Renal pelvis (tissue), 12 donors: ENCODE measurements around the gene ZNF646. TPM values are rescaled to one million over a fixed set of nuclear protein-coding genes. Genes with fewer than 3 reads are reported as not detected.

ENCODE experiments used
- DNase-seq: peaks from one replicate; pipeline ENCODE4 v3.0.0-alpha.2; 2013
- long read RNA-seq, 16 experiments: transcript quantifications; one replicate each; lab custom pipeline, GENCODE V29; 2026
- polyA plus RNA-seq, 3 donors: library from polyadenylated mRNA; unstranded; fragments of 120-200 nt; gene quantifications; one replicate each; pipeline ENCODE4 v1.2.1, GENCODE V29; 2013; ENCODE audit not compliant: insufficient read length in 3 of 3

ZNF646 gene, protein sequence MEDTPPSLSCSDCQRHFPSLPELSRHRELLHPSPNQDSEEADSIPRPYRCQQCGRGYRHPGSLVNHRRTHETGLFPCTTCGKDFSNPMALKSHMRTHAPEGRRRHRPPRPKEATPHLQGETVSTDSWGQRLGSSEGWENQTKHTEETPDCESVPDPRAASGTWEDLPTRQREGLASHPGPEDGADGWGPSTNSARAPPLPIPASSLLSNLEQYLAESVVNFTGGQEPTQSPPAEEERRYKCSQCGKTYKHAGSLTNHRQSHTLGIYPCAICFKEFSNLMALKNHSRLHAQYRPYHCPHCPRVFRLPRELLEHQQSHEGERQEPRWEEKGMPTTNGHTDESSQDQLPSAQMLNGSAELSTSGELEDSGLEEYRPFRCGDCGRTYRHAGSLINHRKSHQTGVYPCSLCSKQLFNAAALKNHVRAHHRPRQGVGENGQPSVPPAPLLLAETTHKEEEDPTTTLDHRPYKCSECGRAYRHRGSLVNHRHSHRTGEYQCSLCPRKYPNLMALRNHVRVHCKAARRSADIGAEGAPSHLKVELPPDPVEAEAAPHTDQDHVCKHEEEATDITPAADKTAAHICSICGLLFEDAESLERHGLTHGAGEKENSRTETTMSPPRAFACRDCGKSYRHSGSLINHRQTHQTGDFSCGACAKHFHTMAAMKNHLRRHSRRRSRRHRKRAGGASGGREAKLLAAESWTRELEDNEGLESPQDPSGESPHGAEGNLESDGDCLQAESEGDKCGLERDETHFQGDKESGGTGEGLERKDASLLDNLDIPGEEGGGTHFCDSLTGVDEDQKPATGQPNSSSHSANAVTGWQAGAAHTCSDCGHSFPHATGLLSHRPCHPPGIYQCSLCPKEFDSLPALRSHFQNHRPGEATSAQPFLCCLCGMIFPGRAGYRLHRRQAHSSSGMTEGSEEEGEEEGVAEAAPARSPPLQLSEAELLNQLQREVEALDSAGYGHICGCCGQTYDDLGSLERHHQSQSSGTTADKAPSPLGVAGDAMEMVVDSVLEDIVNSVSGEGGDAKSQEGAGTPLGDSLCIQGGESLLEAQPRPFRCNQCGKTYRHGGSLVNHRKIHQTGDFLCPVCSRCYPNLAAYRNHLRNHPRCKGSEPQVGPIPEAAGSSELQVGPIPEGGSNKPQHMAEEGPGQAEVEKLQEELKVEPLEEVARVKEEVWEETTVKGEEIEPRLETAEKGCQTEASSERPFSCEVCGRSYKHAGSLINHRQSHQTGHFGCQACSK (N-terminal part only)
- polyA plus RNA-seq = 10 to 100 TPM; 13.2 to 19.0 (median 14.5) TPM
- long read RNA-seq, donor 1, full-length matches to known transcripts = 10 of 358 reads
- long read RNA-seq, donor 1, partial matches to known transcripts = 0 of 358 reads
- long read RNA-seq, donor 1, other reads (novel, unspliced or antisense) = 348 of 358 reads
- long read RNA-seq, donor 2, full-length matches to known transcripts = 9 of 15 reads
- long read RNA-seq, donor 2, partial matches to known transcripts = 6 of 15 reads
- long read RNA-seq, donor 2, other reads (novel, unspliced or antisense) = 0 of 15 reads
- long read RNA-seq, donor 3, full-length matches to known transcripts = 10 of 10 reads
- long read RNA-seq, donor 3, partial matches to known transcripts = 0 of 10 reads
- long read RNA-seq, donor 3, other reads (novel, unspliced or antisense) = 0 of 10 reads
- long read RNA-seq, donor 4, full-length matches to known transcripts = 7 of 7 reads
- long read RNA-seq, donor 4, partial matches to known transcripts = 0 of 7 reads
- long read RNA-seq, donor 4, other reads (novel, unspliced or antisense) = 0 of 7 reads
- long read RNA-seq, donor 5, full-length matches to known transcripts = 7 of 7 reads
- long read RNA-seq, donor 5, partial matches to known transcripts = 0 of 7 reads
- long read RNA-seq, donor 5, other reads (novel, unspliced or antisense) = 0 of 7 reads
- long read RNA-seq, donor 6, full-length matches to known transcripts = 20 of 20 reads
- long read RNA-seq, donor 6, partial matches to known transcripts = 0 of 20 reads
- long read RNA-seq, donor 6, other reads (novel, unspliced or antisense) = 0 of 20 reads
- long read RNA-seq, donor 7, full-length matches to known transcripts = 20 of 25 reads
- long read RNA-seq, donor 7, partial matches to known transcripts = 5 of 25 reads
- long read RNA-seq, donor 7, other reads (novel, unspliced or antisense) = 0 of 25 reads
- long read RNA-seq, donor 8, full-length matches to known transcripts = 10 of 10 reads
- long read RNA-seq, donor 8, partial matches to known transcripts = 0 of 10 reads
- long read RNA-seq, donor 8, other reads (novel, unspliced or antisense) = 0 of 10 reads
- long read RNA-seq, donor 9, full-length matches to known transcripts = 25 of 25 reads
- long read RNA-seq, donor 9, partial matches to known transcripts = 0 of 25 reads
- long read RNA-seq, donor 9, other reads (novel, unspliced or antisense) = 0 of 25 reads
- long read RNA-seq, donor 10, full-length matches to known transcripts = 33 of 33 reads
- long read RNA-seq, donor 10, partial matches to known transcripts = 0 of 33 reads
- long read RNA-seq, donor 10, other reads (novel, unspliced or antisense) = 0 of 33 reads
- long read RNA-seq, donor 11, full-length matches to known transcripts = 26 of 26 reads
- long read RNA-seq, donor 11, partial matches to known transcripts = 0 of 26 reads
- long read RNA-seq, donor 11, other reads (novel, unspliced or antisense) = 0 of 26 reads
- long read RNA-seq, donor 12, full-length matches to known transcripts = 21 of 31 reads
- long read RNA-seq, donor 12, partial matches to known transcripts = 5 of 31 reads
- long read RNA-seq, donor 12, other reads (novel, unspliced or antisense) = 5 of 31 reads
- long read RNA-seq, donor 13, full-length matches to known transcripts = 19 of 19 reads
- long read RNA-seq, donor 13, partial matches to known transcripts = 0 of 19 reads
- long read RNA-seq, donor 13, other reads (novel, unspliced or antisense) = 0 of 19 reads
- long read RNA-seq, donor 14 = 0 reads
- long read RNA-seq, donor 15 = 0 reads
- long read RNA-seq, donor 16, full-length matches to known transcripts = 10 of 10 reads
- long read RNA-seq, donor 16, partial matches to known transcripts = 0 of 10 reads
- long read RNA-seq, donor 16, other reads (novel, unspliced or antisense) = 0 of 10 reads

DNA sequence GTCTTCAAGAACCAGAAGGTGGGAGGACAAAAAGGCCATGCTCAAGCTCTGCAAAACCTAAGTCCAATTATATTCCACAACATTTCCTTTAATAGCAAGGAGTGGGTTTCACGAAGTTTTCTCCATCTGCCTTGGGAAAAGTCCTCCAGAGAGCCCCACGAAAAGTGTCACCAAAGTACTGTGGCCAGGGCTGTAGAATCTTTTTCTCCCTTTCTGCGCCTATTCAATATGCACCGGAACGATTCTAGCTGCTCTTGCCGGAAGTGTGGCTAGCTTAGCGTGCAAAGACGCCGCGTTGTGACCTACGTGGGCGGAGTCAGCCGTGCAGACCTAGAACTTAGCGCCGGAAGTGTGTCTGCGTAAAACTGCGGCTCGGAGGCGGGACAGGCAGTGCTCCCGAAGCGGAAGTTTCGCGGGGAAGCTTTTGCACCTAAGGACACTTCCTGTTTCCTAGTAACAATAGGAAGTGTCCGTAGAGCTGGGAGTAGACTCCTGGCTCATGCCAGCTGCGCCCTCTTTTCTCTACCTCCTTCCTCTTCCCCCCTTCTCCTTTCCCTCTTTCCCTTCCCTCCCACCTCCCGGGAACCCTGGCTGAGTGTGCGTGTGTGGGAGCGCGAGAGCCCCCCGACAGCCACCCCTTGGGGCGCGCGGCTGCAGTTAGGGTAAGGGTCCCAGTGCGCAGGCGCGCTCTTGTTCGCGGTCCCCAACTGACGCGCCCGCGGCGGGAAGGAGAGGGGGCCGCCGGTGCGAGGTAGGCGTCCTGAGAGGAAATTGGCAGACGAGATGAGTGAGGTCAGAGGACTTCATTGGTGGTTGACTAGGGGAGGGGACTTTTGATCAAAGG is at the start of gene ZNF646, which contains the start of gene ZNF668:
Gene ZNF646, plus strand, starts transcription at position 453 of the 844 bp plus-strand sequence. CDS start 1,903 bp downstream, outside the sequence.
Gene ZNF668, minus strand, starts transcription at position 271 of the 844 bp plus-strand sequence. CDS start 9,781 bp downstream, outside the sequence.
- DNase-seq = peak; percentile 99

DNA sequence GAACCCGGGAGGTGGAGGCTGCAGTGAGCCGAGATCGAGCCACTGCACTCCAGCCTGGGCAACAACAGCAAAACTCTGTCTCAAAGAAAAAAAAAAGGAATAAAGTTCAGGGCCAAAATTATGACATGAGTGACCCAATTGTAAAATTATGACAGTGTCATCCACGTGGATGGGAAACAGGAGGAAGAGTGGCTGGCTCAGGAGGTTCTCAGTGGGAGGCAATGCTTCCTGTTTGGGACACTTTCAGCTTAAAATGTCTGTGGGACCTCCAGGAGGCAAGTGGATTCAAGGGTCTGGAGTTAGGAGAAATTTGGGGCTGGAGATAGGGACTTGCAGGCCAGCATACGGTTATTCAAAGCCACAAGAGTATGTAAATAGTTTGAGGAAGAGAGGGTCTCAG is 48.9 kb upstream of the ZNF646 start:
- no peak for DNase-seq

- DNase-seq = no peak
These were observed 45.0 kb upstream of the ZNF646 start for GRCh38 chr16:31029272-31029671.

DNA sequence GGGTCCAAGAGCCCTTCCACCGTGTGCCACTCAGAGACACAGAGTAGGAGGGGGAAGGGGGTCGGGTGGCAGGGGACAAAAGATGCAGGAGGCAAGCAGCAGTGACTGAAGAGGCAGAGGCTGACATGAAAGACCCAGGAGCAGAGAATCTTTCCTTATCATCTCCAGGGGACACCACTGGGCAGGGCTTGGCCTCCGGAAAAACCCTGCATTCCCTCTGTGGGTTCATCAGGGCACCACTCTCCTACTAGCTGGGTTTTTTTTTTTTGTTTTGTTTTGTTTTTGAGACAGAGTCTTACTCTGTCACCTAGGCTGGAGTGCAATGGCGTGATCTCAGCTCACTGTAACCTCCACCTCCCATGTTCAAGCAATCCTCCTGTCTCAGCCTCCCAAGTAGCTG is 42.9 kb upstream of the ZNF646 start:
- DNase-seq = no peak

- DNase-seq = peak; percentile 96
These were observed 41.2 kb upstream of the ZNF646 start, which contains the start of gene STX4 for GRCh38 chr16:31032736-31033708. Gene STX4 (plus strand): TSS chr16:31033558. CDS start chr16:31033806, 248 bp downstream.

DNA sequence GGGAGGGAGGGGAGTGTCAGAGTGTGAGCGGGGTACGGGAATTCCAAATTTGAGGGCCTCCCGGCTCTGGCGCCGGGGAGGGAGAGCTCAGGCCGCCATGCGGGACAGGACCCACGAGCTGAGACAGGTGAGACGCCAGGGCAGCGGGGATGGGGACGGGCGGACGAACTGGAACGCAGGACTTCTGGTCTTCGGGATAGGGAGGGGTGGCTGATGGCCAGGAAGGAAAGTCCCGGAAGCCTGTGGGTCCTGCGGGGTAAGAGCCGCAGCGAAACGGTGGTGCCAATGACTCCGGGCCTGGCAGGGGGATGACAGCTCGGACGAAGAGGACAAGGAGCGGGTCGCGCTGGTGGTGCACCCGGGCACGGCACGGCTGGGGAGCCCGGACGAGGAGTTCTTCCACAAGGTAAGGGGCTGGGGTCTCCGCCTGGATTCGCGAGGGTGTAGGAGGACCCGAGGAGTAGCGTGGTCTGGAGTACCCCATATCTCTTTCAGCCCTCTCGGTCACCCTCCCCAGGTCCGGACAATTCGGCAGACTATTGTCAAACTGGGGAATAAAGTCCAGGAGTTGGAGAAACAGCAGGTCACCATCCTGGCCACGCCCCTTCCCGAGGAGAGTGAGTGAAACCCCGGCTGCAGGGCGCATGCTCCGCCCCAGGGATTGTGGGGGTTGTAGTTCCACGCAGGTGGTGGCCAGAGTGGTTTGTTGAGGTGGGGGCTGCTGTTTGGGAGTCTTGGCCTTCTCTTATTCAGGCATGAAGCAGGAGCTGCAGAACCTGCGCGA is 40.3 kb upstream of the ZNF646 start:
- DNase-seq = peak; percentile 76

GRCh38 chr16:31036691-31037090 is 37.5 kb upstream of the ZNF646 start:
- no peak for DNase-seq

DNA sequence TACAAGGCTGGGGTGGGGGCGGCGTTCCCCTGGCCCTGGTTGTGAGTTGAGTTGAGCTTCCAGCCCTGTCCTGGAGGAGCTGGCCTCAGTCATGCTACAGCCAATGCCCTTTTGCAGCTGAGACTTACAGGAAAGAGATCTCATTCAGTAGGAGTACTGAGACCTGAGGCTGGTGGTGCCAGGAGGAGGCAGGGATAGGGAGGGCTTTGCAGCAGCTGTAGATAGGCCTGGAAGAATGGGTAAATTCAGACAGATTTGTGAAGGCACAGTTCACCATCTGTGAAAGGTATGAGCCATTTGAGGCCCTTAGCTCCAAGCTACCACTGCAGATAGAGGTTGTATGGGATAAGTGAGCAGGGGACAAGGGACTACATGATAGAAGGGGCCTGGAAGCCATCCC is 35.2 kb upstream of the ZNF646 start:
- DNase-seq = no peak

- DNase-seq = no peak
These were observed 31.4 kb upstream of the ZNF646 start for GRCh38 chr16:31042866-31043265.

- DNase-seq = no peak
These were observed 30.9 kb upstream of the ZNF646 start for GRCh38 chr16:31043352-31043751.

GRCh38 chr16:31043898-31044481 is 30.2 kb upstream of the ZNF646 start:
- DNase-seq = no peak

- DNase-seq = no peak
These were observed 23.8 kb upstream of the ZNF646 start for GRCh38 chr16:31050280-31051030.

DNA sequence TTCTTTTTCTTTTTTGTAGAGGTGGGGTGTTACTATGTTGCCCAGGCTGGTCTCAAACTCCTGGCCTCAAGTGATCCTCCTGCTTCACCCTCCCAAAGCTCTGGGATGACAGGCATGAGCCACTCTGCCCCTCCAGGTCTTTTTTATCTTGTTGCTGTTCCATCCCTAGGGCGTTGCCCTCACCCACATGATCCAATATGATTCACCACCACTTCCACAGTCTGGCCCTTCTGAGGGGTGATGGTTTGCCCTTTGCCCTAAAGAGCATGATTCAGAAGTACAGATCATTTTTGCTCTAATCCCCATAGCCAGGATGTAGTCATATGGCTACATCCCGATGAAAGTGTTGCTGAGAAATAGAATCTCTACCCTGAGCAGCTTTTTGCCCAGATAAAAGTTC is 22.1 kb upstream of the ZNF646 start:
- no peak for DNase-seq
